Esophagus squamous epithelium (tissue), 5 donors: ENCODE data around the gene PARVG. TPM values are rescaled to one million over a fixed set of nuclear protein-coding genes. Genes with fewer than 3 reads are reported as not detected.

Experiments
- DNase-seq: peaks from one replicate; lab custom pipeline; 2025; lab: John Stamatoyannopoulos, UW
- H3K27ac ChIP-seq, 4 donors: fragments of 200-600 bp; sonication (generic); one replicate each; pipeline ENCODE4 v1.5.1; 2016 to 2019; ENCODE audit warnings: mild to moderate bottlenecking in 1 of 4
- H3K27me3 ChIP-seq, 4 donors: fragments of 200-600 bp; sonication (generic); 1 replicate in 3 of 4; 2 replicates in 1 of 4; pipeline versions ENCODE4 v1.5.1 to v1.6.0; 2017 to 2021; ENCODE audit warnings: antibody characterized with exemption in 1 of 4
- H3K36me3 ChIP-seq, 3 donors: fragments of 200-600 bp; sonication (generic); one replicate each; pipeline ENCODE4 v1.5.1; 2016 to 2019
- H3K4me1 ChIP-seq, 3 donors: fragments of 200-600 bp; sonication (generic); one replicate each; pipeline ENCODE4 v1.5.1; 2017 to 2019
- H3K4me3 ChIP-seq, 4 donors: fragments of 200-600 bp; sonication (generic); 1 replicate in 3 of 4; 2 replicates in 1 of 4; pipeline ENCODE4 v1.5.1; 2016 to 2019; ENCODE audit warnings: mild to moderate bottlenecking in 2 of 4, moderate library complexity in 1 of 4
- H3K9me3 ChIP-seq, 3 donors: fragments of 200-600 bp; sonication (generic); one replicate each; pipeline ENCODE4 v1.5.1; 2016 to 2019
- POLR2A ChIP-seq, 4 donors: fragments of 450-650 bp; IDR thresholded peaks; one replicate each; pipeline ENCODE4 v1.6.1; 2017; ENCODE audit warnings: antibody characterized with exemption in 4 of 4, mild to moderate bottlenecking in 4 of 4, moderate library complexity in 3 of 4
- WGBS, 2 donors: methylation state at CpG; one replicate each; pipeline ENCODE4 v1.1.5; 2018; 5-methylcytosine and 5-hydroxymethylcytosine counted together
- intact Hi-C: fragments of 100-400 bp; cut with DNase I; formaldehyde crosslinking; loops from one replicate; pipeline ENCODE4 v1.15.0; 2022
- total RNA-seq, 4 donors: library from RNA; depleted of rRNA; stranded (reverse); fragments of >200 nt; gene quantifications; one replicate each; pipeline ENCODE4 v1.1.0, GENCODE V29; 2016
- TF ChIP-seq, protein P1 (sequence below), 6 experiments: fragments of 450-650 bp in 4 of 6; fragments of 200-600 bp in 2 of 6; sonication (generic) in 2 of 6; IDR thresholded peaks; one replicate each; pipeline ENCODE4 v1.5.1; 2016 to 2019; ENCODE audit warnings: antibody characterized with exemption in 6 of 6, mild to moderate bottlenecking in 4 of 6, moderate library complexity in 4 of 6
- donor health status: DM: yes; HTN: yes; CAD: no.

PARVG gene
- total RNA-seq, 4 donors from 2014 or later, result 0.42 to 26.1 (median 2.2) TPM

DNA sequence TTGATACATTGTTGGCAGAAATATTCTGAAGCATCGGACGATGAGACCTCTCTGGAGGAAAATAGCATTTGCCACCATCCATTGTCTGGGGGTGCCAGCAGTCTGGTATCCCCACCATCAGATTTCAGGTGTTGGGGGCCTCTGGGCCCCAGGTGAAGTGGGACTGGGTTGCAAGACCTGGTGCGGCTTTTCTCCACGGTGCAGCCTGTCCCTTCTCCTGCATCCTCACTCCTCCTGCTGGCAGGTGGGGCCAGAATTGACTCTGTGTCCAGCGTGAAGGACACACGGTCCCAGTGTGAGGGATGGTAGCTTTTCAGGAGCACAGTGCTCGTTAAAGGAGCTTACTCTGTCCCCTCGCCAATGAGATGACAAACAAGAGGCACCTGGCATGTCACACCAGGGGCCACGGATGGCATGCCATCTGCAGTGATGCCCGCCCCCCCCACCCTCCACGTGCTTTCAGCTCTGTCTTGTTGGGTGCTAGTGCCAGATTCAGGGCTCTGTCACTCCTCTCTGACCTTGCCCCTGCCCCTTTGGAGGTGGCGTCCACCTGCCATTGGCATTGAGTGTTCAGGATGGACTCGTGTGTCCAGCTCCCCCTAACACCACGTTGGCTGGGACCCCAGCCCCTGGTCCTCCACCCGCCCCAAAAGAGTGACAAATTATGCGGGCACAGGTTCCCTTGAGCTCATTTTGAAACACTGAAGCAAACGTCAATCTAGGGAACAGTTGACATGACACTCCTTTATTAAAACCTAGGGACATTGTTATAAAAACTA lies 62.4 kb downstream of the PARVG start:
- Histone ChIP-seq H3K36me3 (no peaks in the 10 kb centered on the region), H3K27ac (no peak overlapping the region), H3K4me3 (no peak overlapping the region), H3K4me1 (peaks cover 0 to 9% (median 0%) of the 10 kb centered on the region in 3 donors), H3K27me3 (peaks cover 0 to 49% (median 0%) of the 10 kb centered on the region in 4 donors), H3K9me3 (peaks cover 0 to 2% (median 0%) of the 10 kb centered on the region in 3 donors)
- no peak for DNase-seq
- 62 to 86% methylated on average over 6 to 8 of the region's 17 CpGs for WGBS, 2 donors
- TF ChIP-seq, protein P1, sequence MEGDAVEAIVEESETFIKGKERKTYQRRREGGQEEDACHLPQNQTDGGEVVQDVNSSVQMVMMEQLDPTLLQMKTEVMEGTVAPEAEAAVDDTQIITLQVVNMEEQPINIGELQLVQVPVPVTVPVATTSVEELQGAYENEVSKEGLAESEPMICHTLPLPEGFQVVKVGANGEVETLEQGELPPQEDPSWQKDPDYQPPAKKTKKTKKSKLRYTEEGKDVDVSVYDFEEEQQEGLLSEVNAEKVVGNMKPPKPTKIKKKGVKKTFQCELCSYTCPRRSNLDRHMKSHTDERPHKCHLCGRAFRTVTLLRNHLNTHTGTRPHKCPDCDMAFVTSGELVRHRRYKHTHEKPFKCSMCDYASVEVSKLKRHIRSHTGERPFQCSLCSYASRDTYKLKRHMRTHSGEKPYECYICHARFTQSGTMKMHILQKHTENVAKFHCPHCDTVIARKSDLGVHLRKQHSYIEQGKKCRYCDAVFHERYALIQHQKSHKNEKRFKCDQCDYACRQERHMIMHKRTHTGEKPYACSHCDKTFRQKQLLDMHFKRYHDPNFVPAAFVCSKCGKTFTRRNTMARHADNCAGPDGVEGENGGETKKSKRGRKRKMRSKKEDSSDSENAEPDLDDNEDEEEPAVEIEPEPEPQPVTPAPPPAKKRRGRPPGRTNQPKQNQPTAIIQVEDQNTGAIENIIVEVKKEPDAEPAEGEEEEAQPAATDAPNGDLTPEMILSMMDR (IDR thresholded peaks at IDR 0.05), result no peak
- no peak for TF ChIP-seq POLR2A (IDR thresholded peaks at IDR 0.05)
- intact Hi-C loops, result no loop called here

DNA sequence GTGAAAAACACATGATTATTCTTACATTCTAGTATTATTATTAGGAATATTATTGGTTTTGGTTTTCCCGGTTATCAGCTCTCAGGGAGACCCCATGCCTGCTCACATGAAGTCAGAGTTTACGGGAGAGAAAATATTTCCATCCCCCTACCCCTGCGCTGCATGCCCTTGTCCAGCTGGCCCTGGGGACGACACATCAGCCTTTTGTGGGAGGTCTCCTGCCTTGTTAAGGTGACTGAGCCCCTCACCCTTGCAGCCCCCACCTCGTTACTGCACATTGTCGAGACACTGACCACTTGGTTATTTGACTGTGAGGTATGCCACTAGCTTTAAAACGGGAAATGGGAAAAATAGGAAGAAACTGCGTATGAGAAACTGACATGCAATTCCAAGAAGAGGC lies 63.0 kb downstream of the PARVG start:
- Histone ChIP-seq H3K4me3 (no peak overlapping the region), H3K36me3 (no peaks in the 10 kb centered on the region), H3K27ac (no peak overlapping the region), H3K4me1 (peaks cover 0 to 9% (median 0%) of the 10 kb centered on the region in 3 donors), H3K27me3 (peaks cover 0 to 55% (median 0%) of the 10 kb centered on the region in 4 donors), H3K9me3 (no peaks in the 10 kb centered on the region)
- DNase-seq, result no peak
- WGBS, 2 donors, result 81 to 82% methylated on average over 8 of the region's 8 CpGs
- TF ChIP-seq, protein P1 (IDR thresholded peaks at IDR 0.05), result no peak
- TF ChIP-seq POLR2A (IDR thresholded peaks at IDR 0.05), result no peak
- intact Hi-C loops, result no loop called here

DNA sequence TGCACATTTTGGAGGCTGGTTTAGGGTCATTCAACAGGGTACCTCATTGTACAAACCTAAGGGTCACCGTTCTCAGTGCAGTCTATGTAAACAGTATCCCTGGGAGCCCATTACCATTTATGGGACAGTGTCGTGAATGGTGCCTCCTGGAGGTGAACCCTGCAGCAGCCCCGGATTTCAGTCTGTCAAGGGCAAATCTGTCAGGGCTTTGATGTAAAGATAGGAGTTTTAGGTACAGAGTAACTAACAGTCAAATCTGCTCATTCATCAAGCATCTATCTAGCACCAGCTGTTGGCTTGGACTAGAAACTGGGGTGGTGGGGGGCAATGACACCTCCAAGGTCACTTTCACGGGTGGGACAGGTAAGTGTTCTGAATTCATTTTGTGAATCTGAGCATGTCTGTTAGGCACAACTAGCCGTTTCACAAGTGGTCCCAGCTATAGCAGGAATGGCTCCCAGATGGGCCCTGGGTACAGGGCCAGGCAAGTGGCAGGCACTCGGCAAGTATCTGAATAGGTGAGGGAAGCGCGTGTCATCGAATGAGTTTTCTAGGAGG lies 63.6 kb downstream of the PARVG start:
- peaks cover 0 to 3% (median 2%) of the 10 kb centered on the region in 3 donors for H3K9me3 ChIP-seq
- no peak for DNase-seq
- TF ChIP-seq POLR2A (IDR thresholded peaks at IDR 0.05), result no peak
- TF ChIP-seq, protein P1 (IDR thresholded peaks at IDR 0.05), result no peak
- no peaks in the 10 kb centered on the region for H3K36me3 ChIP-seq
- H3K27ac ChIP-seq, result no peak overlapping the region
- H3K4me3 ChIP-seq, result no peak overlapping the region
- WGBS, 2 donors, result 81 to 84% methylated on average over 8 of the region's 9 CpGs
- H3K4me1 ChIP-seq, result peaks cover 0 to 9% (median 0%) of the 10 kb centered on the region in 3 donors
- H3K27me3 ChIP-seq, result peaks cover 0 to 56% (median 0%) of the 10 kb centered on the region in 4 donors
- intact Hi-C loops, result no loop called here

DNA sequence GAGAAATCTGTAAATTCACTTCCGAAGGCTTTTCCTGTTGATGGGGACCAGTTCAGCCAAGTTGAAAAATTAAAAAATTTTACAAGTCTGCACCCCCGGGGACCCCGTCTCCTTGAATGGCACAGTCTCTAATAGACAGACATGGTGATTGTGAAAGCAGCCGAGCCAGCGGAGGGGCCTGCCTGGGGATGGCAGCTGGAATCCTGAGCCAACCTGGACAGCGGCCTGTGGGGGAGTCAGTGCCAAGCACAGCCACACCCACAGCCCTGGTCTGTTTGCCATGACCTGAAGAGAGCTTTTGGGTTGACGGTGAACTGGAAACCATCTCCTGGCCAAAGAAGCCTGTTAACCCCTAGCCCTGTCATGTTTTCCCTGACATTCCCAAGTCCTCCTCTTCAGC lies 64.7 kb downstream of the PARVG start:
- H3K36me3 ChIP-seq, result no peaks in the 10 kb centered on the region
- H3K27me3 ChIP-seq, result peaks cover 0 to 56% (median 0%) of the 10 kb centered on the region in 4 donors
- no peak overlapping the region for H3K4me3 ChIP-seq
- no peak for DNase-seq
- H3K4me1 ChIP-seq, result peaks cover 0 to 9% (median 0%) of the 10 kb centered on the region in 3 donors
- TF ChIP-seq POLR2A (IDR thresholded peaks at IDR 0.05), result no peak
- TF ChIP-seq, protein P1 (IDR thresholded peaks at IDR 0.05), result no peak
- intact Hi-C loops, result no loop called here
- WGBS, 2 donors, result 30 to 63% methylated on average over 4 to 5 of the region's 7 CpGs
- H3K27ac ChIP-seq, result no peak overlapping the region
- H3K9me3 ChIP-seq, result peaks cover 0 to 14% (median 6%) of the 10 kb centered on the region in 3 donors

DNA sequence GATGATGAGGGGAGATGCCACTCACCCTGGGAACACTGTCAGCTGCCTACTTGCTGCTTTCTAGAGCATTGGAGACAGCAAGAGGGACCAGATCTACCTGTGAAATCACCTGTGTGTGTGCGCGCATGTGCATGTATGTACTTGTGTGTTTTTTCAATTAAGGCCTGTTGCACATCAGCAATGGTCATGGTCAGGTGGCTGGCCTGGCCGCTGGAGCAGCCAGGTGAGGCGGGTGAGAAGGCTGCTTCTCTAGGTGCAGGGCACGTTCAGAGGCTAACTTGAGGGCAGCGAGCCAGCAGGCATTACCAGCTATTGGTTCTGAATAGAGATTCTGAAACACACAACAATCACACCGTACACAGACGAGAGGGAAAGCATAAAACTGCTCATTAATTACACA lies 65.1 kb downstream of the PARVG start:
- Histone ChIP-seq H3K4me1 (peaks cover 0 to 9% (median 0%) of the 10 kb centered on the region in 3 donors), H3K27ac (no peak overlapping the region), H3K4me3 (no peak overlapping the region), H3K27me3 (peaks cover 0 to 57% (median 0%) of the 10 kb centered on the region in 4 donors), H3K9me3 (peaks cover 0 to 18% (median 6%) of the 10 kb centered on the region in 3 donors), H3K36me3 (no peaks in the 10 kb centered on the region)
- no peak for DNase-seq
- 37 to 66% methylated on average over 4 to 5 of the region's 8 CpGs for WGBS, 2 donors
- intact Hi-C loops, result no loop called here
- TF ChIP-seq, protein P1 (IDR thresholded peaks at IDR 0.05), result no peak
- TF ChIP-seq POLR2A (IDR thresholded peaks at IDR 0.05), result no peak
